Activated gamma-delta T cell (primary cell): ENCODE data around the gene STAU1.
"Not testable (repeated sequence)": the region's sequence is repeated elsewhere in the genome, so short reads cannot be mapped to it uniquely, and the experiment has no call there.

Experiments
- DNase-seq: peaks from one replicate; lab custom pipeline; 2025; lab: John Stamatoyannopoulos, UW
- total RNA-seq, 2 donors: gene quantifications; one replicate each; lab custom pipeline; 2026; lab: John Stamatoyannopoulos, UW

The STAU1 gene, protein sequence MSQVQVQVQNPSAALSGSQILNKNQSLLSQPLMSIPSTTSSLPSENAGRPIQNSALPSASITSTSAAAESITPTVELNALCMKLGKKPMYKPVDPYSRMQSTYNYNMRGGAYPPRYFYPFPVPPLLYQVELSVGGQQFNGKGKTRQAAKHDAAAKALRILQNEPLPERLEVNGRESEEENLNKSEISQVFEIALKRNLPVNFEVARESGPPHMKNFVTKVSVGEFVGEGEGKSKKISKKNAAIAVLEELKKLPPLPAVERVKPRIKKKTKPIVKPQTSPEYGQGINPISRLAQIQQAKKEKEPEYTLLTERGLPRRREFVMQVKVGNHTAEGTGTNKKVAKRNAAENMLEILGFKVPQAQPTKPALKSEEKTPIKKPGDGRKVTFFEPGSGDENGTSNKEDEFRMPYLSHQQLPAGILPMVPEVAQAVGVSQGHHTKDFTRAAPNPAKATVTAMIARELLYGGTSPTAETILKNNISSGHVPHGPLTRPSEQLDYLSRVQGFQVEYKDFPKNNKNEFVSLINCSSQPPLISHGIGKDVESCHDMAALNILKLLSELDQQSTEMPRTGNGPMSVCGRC
- total RNA-seq = 61.9 to 63.6 reads per million in 2 donors

DNA sequence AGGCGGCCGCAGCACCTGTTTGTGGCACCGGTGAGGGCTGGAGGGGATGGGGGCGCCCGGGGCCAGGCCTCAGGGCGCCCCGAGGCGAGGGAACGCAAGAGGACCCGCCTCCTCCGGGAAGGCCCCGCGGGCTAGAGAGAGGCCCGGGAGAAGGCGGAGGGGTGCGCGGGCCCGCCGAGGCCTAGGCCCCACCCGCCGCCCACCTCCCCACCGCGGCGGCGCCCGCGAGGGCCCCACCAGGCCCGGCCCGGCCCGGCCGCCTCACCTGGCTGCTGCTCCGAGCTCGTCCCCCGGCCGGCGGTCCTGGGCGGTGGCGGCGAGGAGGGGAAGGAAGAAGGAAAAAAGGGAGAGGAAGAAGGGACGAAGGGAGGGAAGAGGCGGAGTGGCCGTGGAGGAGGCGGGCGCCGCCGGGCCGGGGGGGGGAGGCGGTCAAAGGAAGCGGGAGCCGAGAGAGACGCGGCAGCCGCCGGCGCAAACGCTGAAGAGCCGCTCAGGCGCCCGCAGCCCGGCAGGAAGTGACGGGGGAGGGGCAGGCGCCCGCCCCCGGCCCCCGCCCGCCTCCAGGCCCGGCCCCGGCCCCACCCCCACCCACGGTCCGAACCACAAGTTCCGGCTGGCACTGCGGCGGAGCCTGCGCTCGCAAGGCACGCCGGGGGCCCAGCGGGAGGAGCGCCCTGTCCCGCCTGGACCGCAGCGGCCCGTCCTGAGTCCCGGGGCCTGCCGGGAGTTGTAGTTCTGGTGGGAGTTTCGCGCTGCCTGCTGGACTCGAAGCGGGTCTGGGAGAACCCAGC is at the start of gene STAU1:
TSS of gene STAU1 (minus strand) at position 484 of the 791 bp plus-strand sequence. CDS start 22,133 bp downstream, outside the sequence.
- DNase-seq = peak; percentile 96

DNA sequence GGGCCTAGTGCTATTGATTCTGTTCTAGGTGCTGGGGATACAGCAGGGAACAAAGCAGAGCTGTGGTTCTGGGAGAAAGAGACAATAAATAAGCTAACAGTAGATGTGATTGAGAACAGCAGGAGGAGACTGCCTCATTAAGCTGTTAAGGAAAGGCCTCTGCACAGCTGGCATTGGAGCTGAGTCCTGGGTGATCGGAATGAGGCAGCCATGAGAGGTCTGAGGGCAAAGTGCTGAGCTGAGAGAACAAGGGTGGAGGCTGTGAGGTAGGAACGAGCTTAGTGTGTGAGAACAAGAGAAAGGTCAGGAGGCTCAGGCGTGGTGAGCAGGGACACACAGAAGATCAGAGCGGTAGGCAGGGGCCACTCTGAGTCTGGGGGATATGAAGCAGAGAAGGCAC is 49.4 kb upstream of the STAU1 start:
- DNase-seq = no peak

DNA sequence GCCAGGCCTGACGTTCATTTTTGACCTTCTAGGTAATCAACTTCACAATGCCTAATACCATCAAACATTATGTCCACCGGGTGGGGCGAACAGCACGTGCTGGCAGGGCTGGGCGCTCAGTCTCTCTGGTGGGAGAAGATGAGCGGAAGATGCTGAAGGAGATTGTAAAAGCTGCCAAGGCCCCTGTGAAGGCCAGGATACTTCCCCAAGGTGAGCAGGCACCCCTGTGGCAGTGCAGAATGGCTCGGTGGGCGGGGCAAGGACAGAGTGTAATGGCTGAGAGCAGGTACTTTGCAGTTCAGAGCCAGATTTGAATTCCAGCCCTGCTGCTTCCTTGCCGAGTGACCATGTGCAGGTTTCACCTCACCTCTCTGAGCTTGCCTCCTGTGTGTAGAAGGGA is 48.2 kb upstream of the STAU1 start:
- DNase-seq = no peak

DNA sequence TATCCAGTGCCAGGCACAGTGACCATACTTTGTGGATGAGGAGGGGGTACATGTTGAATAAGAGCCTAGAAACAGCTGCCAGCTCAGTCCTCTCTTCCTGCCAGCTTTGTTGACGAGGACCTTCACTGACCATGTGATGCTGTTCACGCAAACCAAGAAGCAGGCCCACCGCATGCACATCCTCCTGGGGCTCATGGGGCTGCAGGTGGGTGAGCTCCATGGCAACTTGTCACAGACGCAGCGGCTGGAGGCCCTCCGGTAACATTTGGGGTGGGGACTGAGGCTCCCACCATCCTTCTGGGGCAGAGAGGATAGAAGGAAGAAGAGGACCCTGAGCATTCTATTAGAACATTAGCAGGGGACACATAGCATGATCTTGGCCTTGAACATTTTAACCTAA is 46.7 kb upstream of the STAU1 start:
- DNase-seq = no peak

DNA sequence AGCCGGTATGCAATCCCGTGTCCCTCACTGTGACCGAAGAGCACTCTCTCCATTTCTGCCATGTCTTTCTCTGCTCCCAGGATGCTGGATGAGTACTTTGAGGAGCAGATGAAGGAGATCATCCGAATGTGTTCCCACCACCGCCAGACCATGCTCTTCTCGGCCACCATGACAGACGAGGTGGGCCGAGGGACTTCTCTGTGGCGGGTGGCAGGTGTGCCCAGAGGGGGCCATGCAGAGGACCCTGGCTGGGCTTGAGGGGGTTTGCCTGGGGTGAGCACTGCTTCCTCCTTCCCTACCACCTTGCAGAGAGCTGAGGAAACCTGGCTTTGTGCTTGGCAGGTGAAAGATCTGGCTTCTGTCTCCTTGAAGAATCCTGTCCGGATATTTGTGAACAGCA is 45.1 kb upstream of the STAU1 start:
- no peak for DNase-seq

DNA sequence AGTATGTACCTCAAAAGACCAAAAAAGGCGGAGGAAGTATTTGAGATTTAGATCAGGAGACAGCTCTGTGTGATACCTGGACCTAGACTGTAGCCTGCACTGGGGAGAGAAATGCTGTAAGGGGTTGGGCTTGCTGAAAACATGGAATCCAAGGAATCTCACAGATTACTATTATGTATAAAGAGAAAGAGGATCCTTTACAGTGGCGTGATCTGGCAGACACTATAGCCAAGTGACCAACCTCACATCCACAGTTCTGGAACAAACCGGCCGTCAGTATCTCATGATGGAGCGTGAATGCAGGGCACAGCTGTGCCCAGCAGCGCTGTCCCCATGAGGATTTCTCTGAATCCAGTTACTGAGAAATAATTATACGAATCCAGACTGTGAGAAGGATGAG is 43.3 kb upstream of the STAU1 start:
- no peak for DNase-seq

DNA sequence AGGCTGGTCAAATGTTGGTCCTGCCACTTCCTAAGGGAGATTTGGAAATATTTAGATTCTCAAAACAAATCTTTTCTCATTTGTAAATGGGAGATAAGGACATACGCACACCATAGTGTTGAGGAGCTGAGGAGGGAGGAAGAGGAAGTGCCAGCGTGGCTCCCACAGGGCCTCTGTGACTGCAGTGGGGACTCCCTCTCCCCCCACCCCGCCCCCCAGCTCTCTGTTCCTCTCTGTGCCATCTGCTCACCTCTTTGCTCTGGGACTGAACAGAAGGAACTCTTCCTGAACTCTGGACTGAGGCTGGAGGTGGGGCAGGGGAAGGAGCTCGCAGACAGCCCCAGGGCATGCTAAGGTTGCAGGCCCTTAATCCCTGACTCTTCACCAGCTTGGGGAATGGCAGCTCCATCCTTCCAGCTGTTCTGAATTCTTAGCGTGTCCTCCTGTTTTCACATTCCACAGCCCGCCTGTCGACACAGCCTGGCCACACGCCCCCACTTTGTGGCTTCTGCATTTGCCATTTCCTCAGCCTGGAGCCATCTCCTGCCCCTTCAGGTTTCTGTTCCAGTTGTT is 42.5 kb upstream of the STAU1 start:
- DNase-seq = no peak

DNA sequence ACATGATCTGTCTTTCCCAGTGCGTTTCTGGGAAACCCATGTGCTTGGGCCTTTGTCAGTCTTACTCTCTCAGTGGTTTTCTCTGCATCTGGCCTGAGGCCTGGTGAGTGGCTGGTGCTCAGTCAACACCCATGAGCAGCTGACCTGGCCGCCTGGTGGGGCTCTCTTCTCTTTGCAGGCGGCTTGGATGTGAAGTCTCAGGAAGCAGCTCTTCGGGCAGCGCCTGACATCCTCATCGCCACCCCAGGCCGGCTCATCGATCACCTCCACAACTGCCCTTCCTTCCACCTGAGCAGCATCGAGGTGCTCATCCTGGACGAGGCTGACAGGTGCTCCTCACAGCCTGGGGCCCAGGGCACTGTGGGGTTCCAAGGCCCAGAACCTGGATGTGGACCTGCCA is 41.9 kb upstream of the STAU1 start:
- no peak for DNase-seq

DNA sequence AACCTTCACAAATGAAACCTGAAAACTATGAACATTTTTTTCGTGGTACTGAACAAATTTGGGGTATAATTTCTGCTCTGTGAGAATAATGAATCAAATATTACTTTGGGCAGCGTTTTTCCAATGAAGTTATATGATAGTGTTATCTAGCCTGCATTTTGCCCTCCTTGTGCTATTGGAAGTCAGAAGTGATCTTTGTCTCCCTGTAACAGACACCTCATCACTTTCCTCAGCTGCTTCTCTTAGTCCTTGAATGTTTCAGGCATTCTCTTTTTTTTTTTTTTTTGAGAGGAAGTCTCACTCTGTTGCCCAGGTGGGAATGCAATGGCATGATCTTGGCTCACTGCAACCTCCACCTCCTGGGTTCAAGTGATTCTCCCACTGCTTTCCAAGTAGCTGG is 41.2 kb upstream of the STAU1 start:
- no peak for DNase-seq

DNA sequence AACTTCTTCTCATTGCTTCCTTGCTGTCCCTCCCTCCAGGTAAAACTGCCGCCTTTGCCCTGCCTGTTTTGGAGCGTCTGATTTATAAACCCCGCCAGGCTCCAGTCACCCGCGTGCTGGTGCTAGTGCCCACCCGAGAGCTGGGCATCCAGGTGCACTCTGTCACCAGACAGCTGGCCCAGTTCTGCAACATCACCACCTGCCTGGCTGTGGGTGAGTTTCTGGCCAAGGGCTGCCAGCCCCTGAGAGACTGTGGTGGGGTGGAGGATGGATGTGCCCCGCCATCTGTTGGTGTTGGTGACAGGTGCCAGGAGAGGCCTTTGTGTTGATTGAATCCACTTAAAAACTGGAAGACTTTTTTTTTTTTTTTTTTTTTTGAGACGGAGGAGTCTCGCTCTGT is 40.5 kb upstream of the STAU1 start:
- DNase-seq = no peak

DNA sequence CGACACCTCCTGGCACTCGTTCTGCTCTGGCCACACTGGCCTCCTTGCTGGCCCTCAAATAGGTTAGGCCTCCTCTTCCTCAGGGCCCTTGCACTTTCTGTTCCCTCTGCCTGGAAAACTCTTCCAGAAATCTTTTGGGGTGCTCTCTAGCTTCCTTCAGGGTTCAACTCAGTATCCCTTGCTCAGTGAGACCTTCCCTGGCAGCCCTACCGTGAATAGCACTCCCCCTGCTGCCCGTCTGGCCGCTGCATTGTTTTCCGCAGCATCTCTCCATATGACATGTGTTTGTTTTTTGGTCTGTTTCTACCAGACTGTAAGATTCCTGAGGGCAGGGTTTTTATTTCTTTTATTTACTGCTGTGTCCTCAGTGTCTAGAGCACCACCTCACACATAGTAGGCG is 37.8 kb upstream of the STAU1 start:
- no peak for DNase-seq

DNA sequence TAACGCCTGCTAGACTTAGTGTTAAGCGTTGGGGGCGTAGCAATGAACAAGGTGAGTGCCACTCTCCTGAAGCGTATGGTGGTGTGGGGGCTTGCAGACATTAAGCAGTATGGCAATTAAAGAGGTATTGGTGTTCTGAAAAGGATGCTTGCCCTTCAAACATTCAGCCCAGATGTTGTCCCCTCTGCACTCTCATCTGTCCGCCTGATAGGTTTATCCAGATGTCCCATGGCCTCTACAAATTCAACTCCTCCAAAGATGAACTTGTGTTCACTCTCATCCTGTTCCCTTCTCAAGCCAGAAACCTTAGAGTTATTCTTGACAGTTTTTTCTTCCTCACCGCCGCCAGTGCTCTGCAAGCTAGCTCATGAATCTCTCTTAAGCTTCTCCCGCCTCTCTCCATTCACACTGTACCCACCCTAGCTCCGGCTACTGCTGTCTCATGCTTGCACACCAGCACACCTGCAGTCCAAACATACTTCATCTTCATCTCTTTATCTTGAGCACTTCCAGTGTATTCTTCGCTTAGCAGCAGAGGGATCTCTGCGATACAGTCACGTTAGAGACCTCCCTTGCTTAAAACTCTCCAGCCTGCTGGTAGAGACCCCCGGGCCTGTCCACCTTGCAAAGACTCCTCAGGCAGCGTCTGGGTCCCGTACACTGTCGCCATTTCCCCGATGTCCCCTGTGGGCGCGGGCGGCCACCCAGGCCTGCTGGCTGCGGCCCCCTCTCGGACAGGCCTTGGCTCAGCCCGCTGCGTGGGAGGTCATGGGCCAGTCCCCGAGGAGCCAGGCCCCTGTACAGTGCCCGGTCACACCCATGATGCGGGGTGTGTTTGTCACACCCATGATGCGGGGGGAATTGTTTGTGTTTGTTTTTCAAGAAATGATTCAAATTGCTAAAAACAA is 32.0 kb upstream of the STAU1 start:
- DNase-seq = no peak

DNA sequence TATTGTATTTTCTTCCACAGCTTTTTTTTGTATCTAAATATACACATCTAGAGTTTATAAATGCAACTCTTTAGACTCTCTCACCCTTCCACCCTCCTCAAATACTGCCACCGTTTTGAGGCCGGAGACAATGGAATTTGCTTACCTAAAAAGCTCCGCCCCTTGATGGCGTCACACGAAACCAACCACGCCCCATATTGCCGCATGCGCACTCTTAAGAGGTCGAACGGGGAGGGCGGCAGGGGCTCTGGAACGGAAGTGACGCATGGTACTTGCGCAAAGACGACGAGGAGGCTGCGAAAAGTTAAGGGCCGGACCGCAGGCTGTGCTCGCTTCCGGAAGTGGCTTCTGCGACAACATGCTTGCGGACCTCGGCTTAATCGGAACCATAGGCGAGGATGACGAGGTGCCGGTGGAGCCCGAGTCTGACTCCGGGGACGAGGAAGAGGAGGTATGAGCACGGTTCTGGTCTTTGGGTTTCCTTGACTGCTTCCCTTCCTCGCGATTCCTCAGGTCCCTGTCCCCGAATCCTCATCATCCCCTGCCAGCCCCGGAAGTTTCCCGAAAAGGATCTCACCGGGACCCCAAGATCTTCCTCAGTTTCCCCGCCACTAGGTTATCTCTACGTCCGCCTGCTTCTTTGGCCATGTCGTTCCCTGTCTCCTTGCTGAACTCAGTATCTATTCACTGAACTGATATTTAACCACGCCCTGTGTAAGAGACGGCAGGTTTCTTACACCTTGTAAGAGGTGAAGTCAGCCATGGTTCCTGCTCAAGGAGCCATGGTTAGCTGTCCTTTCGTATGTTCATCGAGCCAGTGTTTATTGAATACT is 31.2 kb upstream of the STAU1 start, which contains the start of gene DDX27:
TSS of gene DDX27 (plus strand) at position 326 of the 833 bp plus-strand sequence. CDS start at position 359, 33 bp downstream.
- peak; percentile 77 for DNase-seq

DNA sequence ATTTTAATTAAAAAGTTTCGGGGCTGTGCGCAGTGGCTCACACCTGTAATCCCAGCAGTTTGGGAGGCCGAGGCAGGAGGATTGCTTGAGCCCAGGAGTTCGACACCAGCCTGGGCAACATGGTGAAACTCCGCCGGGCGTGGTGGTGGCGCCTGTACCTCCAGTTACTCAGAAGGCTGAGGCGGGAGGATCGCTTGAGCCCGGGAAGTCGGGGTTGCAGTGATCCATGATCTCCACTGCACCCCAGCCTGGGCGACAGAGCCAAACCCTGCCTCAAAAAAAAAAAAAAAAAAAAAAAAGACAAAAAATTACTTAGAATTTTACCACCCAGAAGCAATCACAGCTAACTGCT is 30.6 kb upstream of the STAU1 start:
- DNase-seq = not testable (repeated sequence)

DNA sequence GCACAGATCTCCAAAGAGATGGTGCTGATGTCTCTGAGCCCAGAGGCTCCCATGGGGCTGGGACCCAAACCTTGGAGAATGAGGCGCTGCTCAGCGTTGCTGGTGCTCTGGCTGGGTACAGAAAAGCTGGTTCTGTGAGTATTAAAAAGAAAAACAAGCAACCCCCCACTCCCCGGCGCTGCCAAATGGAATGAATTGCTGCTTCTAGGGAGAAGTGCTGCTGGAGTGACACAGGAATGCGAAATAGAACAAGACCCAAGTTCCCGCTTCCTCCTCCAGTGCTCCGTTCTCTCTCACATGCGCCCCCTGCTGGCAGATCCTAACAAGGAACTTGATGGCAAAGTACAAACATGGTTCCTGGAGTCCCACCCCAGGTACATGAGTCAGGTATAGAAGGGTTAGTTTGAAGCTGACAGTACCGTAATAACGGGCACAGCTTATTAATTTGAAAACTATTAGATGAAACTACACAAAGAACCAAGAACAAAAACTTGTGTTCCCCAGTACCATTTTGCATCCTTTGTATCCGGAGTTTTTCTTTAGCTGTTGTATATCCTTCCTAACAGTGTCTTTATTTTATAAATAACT is 29.0 kb upstream of the STAU1 start:
- DNase-seq = no peak

DNA sequence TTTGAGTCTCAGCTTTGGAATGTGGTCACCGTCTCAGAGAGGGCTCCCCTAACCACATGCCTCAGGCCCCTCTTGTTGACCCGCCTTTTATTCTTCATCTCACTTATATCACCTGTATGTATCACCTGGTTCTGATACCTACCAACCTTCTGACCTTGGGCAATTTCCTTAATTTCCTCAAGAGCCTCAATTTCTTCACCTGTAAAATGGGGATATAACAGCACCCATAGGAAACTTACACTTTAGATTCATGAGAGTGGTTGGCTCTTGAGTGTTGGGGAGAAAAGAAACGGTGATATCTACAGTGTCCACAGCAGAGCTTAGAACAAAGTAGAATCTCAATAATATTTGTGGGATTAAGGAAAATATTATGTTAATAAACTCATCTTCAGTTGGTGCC is 27.1 kb upstream of the STAU1 start:
- no peak for DNase-seq

DNA sequence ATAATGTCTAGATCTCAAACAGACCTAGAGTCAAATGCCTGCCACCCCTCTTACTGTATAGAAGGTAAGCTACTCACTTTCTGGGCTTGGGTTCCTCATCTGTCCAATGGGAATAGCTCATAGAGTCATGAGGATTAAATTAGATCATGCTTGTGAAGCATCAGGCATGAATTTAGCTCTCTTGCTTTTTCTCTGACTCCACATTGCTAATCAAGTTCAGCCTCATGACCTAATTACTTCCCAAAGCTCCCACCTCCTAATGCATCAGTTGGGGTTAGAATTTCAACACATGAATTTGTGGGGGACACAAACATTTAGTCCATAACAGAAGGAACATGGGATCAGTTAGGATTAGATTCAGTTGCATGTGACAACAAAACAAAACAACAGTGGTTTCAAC is 26.4 kb upstream of the STAU1 start:
- no peak for DNase-seq

DNA sequence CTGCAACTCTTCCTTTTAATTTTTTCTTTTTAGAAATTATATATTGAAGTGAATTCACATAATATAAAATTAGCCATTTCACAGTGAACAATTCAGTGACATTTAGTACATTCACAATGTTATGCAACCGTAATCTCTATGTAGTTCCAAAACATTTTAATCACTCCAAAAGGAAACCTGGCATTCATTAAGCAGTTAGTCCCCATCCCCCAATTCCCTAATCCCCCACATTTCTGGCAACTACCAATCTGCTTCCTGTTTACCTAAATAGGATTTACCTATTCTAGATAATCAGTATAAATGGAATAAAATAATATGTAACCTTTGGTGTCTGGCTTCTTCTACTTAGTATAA is 22.6 kb upstream of the STAU1 start:
- no peak for DNase-seq

DNA sequence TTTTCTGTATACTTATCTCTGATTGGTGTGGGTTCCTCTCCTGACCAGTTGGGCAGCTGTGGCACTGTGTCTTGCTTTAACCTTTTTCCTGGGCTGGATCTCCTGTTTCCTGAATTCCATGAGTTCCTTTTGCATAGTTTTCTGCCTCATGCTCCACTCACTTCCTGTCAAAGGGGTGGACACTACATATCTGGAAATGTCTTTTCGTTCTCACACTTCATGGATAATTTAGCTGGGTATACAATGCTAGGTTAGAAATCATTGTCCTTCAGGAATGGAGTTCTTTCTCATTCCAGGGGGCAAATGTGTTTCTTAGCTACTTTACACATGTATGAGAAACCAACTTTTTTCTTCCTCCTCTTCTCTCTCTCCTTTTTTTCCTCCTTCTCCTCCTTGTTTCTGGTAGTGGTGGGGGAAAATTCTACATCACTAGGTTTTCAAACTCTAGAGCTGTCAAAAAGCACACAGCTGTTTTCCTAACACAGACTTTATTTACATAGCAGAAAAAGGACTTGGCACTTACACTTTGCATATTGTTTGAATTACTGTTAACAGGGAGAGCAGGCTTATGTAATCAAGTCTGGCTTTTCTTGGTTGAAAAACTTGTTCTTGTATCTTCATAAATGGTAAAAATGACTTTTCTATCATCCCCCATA is 22.1 kb upstream of the STAU1 start:
- no peak for DNase-seq

DNA sequence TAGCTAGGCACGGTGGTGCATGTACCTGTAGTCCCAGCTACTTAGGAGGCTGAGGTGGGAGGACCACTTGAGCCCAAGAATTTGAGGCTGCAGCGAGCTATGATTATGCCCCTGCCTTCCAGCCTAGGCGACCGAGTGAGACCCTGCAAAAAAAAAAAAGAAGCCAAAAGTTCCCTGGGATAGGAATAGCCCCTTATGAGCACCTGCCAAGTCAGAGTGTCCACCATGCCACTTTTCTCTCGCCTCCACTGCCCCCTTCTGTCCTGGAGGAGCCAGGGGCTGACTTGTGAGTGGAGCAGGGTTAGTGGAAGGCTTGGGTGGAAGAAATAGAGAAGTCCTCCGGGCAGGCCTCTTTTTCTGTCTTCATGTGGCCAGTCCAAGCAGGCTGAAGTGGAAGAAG is 18.9 kb upstream of the STAU1 start:
- no peak for DNase-seq
